Activated effector memory CD4-positive, alpha-beta T cell treated with anti-CD3 and anti-CD28 coated beads, Interleukin-2, amount 50 U/mL, for 16 hours (primary cell): ENCODE results near the gene NKAPL.
A peak's percentile ranks its signal among the peaks of the same experiment; 100 is the strongest.

Experiments used
- DNase-seq: peaks from one replicate; pipeline ENCODE4 v3.0.0-alpha.2; 2020

The NKAPL gene

DNA sequence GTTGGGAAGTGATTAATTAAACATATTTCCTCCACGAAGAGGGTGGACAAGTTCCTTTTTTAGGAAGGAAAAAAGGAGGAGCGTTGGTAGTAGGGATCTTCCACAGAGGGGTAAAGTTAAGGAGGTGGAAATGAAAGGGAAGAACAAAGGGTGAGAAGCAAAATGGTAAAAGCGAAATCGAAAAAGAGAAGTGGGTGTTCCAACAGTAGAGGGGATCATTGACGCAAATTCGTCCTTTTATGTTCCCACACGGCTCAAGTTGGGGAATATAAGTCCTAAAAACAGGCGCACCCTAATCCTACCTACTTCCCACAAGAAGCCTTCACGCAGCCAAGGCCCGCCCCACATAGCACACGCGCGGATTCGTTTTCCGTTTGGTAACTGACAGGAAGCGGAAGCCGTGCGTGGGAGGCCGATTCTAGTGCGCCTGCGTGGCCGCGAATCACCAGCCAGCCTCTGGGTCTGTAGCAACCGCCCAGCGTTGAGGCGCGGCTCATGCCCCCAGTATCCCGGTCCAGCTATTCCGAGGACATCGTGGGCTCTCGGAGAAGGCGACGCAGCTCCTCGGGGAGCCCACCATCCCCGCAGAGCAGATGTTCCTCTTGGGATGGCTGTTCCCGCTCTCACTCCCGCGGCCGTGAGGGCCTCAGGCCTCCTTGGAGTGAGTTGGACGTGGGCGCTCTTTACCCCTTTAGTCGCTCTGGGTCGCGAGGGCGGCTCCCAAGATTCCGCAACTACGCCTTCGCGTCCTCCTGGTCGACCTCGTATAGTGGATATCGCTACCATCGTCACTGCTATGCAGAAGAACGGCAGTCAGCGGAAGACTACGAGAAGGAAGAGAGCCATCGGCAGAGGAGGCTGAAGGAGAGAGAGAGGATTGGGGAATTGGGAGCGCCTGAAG, at the start of gene NKAPL:
Gene NKAPL (plus strand): TSS at position 421 of the 901 bp plus-strand sequence. CDS start 75 bp downstream, at position 496.
- DNase-seq, result peak; percentile 79

DNA sequence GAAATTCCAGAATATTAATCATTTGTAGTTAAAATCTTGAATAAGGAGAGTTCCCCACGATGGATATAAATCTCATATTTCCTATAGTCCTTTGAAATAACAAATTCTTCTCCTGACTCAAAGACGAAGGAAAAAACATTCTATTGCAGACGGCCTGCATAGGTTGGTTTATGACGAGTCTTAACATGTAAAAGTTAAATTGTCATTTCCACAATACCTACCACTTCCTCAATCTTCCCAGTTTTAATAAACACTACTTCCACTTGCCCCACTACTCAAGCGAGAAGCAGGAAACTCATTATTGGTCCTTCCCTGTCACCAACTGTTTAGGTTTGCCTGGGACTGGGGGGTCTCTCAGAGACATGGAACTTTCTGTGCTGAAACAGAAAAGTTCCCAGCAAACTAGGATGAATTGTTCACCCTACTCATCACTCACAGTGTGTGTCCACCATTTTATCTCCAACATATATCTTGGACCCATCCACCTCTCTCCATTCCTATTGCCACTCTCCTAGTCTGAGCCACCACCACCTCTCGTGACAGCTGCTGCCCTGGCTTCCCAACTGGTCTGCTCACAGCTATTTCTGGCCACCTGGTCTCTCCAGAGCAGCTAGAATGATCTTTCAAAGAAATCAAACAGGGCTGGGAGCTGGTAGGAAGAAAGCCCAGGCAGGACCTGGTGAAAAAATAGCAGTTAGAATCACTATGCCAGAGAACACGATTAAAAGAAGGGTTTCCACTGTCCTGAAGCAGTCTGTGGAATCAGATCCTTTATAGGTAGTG, 49.2 kb upstream of the NKAPL start:
- DNase-seq, result no peak

DNA sequence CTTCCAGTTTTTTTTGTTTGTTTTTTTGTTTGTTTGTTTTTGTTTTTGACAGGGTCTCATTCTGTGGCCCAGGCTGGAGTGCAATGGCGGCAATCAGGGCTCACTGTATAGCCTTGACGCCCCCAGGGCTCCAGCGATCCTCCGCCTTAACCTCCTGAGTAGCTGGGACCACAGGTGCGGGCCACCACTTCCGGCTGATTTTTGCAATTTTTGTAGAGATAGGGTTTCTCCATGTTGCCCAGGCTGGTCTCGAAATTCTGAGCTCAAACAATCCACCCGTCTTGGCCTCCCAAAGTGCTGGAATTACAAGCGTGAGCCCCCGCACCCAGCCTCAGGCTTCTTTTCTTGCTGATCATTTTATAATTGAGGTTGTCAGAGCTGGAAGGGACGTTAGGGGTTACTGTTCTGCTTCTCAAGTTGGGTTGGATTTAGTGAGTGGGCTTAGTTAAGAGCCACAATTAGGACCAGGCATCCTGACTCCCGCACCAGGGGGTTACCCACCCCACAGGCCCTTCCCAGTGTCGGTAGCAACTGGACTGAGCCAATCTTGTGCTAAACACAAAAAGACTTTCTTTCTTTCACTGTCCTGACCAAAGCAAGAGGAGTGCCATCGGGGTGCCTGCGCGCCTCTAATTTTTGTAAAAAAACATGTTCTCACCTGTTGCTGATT, 47.1 kb upstream of the NKAPL start:
- no peak for DNase-seq

DNA sequence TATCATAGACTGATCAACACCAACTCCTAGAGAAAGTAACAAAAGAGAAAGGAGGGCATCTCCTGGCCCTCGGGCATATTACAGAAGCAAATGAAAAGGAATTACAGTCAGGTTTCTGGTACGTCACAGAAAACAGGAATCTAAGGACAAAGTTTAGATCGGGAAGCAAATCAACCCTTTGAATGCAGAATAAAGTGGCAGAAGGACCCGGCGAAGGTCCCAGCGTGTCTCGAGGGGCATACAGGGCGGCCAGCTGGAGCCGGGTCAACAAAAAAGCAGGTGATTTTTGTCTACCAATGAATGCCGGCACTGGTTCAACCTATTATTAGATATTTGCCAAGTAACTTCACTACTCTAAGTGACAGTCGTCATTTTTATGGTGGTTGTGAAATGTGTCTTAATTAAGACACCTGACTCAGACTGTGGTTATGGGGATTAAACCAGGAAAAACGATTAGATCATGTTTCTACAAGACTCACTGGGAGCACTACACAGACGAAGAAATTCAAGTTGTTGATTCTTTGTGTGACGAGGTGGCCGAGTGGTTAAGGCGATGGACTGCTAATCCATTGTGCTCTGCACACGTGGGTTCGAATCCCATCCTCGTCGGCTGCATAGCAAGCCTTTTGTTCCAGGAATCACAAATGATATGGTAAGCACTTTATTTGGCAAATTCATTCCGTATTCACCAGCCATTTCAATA, 46.4 kb upstream of the NKAPL start:
- peak; percentile 68 for DNase-seq

DNA sequence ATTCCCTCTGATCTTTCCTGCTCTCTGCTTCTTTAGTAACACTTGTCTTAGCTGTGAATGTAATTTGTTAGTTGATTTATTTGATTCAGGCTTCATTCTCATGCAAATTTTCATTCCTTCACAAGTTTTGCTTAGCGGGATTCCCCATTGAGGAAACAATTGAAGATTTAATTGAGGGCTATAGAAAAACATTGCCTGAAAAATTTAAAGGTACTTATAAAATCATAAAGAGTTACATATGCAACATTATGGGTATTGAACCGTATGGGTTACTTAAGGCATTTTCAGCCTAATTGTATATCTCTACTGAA, 45.9 kb upstream of the NKAPL start:
- no peak for DNase-seq

DNA sequence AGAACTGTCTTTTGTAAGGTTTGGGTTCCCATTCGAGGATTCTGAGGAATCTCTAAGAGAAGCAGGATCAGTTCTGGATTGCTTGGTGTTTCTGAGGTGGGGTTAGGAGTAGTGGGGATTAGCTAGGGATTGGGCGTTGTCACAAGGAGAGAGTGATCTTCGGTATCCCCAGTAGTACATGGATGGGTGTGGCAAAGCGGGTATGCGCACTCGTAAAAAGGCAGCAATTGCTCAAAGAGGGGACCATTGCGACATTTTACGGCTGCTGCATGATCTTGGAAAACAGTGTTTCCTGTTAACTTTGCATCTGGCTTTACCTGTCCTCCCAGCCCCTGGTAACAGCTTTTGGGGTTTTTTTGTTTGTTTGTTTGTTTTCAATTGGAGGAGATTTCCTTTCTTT, 43.7 kb upstream of the NKAPL start:
- no peak for DNase-seq

DNA sequence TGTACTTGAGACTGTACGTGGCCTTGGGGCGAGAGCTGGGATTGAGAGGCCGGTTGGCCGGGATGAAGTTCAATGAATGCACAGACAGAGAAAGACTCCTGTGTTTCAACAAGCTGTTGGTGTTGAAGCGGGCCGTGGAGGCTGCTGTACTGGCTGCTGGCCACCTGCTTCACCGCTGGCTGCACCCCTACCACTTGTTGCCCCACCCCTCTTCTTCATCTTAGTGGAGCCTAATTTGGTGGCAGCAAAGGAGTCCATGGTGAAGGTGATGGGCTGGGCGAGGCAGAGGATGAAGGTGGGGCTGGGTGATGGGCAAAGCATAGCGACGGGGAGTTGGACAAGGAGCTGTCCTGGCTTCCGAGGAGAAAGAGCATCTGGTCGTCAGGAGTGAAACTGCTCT, 41.2 kb upstream of the NKAPL start:
- no peak for DNase-seq

DNA sequence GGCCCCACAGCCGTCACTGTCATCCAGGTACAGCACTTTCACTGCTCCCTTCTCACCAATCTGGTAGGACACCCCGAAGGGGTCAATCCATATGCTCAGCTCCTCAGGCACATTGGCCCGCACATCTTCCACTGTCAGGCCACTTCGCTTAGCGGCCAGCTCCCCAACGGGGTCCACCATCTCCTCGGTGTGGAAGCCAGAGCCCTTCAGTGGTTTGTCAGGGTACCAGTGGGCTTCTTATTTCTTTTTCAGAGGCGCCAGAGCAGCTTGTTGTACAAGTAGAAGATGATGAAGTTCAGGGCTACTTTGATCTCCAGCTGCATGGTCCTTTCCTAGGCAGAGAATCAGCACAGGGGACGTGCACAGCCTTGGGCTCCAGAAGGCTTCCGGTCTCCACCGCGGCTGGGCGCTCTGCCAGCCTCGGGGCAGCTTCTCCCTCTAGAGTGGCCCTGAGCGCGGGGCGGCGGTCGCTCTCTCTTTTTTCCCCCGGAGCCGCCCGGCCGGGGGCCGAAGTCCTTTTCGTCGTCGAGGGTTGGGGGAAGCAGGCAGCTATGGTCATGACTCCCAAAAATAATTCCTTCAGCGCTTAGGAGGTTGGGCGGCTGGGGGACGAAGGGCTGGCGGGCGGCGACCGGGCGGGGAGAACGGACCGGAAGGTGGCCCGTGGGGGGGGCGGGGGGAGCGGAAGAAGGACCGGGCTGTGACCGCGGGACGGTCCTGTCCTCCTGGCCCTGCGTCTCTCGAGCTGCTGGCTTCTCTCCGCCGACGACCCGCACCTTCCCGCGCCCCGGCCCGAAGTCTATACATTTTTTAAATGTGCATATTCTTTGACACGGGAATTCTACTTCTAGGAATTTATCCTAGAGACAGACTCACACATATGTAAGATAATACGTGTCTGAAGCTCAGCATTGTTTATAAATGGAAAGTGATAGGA, 40.5 kb upstream of the NKAPL start:
- peak; percentile 69 for DNase-seq

DNA sequence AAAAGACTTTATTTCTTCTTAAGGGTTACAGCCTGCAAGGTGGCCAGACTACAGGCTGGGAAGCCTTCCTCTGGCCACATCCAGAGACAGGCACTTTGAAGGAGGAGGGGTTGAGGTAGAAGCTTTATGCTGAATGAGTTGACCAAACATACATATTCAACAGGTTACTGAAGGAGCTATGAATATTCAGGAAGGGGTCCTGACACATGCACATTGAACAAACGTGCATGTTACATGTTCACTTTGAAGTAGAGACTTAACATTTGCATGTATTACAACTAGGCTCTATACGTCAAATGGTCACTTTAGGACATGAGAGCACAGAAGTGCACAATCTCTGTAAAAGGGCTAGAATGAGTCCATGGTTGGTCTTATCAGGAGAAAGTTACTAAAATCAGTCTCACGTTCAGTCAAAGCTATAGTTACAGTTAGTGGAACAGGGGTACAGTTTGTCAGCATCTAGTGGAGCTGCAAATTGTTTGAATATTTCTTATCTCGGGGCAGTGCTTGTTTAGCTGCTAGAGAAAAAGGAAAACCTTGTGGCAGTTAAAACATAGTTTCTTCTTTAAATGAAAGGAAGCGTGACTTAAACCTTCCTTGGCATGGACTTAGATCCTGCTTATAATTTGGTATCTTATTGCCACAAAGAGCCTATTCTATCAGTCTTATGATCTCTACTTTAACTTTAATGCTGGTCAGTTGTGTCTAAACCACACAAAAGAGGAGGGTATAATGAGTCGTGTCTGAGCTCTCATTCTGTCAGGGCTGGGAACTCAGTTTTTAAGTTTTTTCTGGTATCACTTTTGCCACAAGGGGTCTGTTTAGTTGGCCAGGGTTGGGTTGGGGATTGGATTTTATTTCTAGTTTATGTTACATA, 38.6 kb upstream of the NKAPL start:
- DNase-seq, result no peak

DNA sequence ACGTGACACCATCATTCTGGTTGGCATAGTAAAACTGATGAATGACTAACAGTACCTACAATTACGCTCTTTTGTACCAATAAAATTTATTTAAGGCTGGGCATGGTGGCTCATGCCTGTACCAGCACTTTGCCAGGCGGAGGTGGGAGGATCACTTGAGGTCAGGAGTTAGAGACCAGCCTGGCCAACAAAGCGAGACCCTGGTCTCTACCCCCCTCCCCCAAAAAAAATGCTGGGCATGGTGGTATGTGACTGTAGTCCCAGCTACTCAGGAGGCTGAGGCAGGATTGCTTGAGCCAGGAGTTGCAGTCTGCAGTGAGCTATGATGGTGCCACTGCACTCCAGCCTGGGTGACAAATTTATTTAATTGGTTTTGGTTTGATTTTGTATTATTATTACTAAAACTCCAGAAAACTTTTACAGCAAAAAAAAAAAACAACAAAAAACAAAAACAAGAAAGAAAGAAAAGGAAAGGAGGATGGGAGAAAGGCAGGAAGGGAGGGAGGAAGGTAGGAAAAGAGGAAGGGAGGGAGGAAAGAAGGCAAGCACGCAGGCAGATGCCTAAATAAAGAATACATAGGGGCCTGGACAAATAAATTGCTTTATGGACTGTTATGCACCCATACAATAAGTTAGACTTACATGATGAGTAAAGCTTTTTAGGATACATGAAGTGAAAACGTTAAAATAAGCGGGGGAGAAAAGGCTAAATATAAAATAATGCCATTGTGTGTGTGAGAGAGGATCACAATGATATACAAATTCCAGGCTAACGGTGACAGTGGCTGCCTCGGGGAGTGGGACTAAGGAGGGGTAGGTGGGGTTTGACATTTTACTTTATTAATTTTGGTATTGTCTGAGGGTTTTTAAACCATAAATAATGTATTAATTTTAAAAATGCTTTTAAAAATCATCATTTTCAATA, 34.7 kb upstream of the NKAPL start:
- DNase-seq, result no peak

DNA sequence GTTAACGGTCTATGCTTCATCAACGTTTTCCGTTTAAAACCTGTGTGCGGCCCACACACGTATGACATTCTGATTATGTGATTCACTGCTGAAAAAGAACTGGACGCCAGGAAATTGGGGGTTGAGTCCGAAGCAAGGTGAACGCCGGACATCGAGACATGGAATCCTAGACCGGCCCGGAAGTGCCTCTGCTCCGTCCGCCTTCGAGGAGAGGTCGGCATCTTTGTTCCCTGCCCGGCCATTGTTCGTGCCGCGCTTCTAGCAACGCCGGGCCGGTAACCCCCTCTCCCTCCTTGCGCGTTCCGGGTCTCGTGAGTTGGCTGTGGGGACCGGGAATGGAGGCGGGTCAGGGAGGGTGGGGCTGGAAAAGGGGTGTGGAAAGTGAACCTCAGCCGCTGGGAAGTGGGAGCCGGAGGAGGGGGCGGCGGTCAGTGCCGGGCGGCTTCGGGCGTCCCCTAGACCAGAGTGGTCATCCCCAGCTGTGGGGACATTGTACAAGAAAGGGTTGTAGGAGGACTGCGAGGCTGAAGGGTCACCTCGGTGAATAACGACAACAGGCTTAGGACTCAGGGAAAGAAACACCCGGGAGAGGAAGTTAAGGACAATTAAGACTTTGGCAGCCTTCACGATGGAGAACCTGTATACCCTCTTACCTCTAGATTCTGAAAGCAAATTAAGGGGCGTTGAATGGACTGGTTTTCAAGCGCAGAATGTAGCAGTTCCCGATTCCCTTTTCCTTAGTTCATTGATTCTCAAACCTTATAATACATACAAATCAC, 33.9 kb upstream of the NKAPL start, which contains the start of gene ZSCAN9:
Gene ZSCAN9 (plus strand): TSS at position 220 of the 779 bp plus-strand sequence. CDS start 1,810 bp downstream, outside the sequence.
- DNase-seq, result peak; percentile 77

DNA sequence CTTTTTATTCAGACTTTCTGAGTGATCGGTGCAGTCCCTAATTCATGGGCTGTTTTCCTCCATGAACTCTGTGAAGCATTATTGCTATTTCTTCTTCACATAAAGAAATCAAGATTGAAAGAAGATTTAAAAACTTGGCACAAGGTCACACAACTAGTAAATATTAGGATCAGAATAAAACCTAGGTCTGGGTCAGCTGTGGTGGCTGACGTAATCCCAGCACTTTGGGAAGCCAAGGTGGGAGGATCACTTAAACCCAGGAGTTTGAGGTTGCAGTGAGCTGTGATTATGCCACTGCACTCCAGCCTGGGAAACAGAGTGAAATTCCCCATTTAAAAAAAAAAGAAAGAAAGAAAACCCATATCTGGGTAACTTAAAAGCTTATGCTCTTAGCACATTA, 32.6 kb upstream of the NKAPL start:
- DNase-seq, result no peak

DNA sequence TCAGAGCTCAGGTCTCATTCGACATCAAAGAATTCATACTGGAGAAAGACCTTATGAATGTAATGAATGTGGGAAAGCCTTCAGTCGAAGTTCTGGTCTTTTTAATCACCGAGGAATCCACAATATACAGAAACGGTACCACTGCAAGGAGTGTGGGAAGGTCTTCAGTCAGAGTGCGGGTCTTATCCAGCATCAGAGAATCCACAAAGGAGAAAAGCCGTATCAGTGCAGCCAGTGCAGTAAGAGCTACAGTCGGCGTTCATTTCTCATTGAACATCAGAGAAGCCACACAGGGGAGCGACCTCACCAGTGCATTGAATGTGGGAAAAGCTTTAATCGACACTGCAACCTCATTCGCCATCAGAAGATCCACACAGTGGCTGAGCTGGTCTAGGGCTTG, 26.3 kb upstream of the NKAPL start:
- no peak for DNase-seq

DNA sequence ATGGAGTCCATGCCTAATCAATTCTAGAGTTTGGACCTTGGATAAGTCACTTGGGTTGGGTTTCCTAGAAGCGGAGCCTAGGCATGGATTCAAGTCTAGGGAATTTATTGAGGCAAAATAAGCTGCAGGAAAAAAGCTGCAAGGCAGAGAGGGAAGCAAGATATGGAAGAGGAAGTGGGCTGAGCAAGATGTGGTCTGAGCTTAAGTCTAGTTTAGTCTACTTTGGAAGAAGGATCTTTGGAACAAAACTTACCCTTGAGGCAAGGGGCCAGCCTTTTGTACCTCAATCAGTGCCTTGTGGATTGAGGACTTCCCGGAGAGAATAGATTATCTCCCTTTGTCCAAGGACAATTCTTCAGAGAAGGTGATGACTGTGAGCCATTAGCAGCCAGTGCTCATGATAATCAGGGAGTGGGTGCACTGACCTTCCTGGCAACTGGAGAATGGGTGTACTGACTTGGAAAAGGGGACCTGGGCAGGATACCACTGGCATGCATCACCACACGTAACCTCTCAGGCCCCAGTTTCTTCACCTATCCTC, 23.1 kb upstream of the NKAPL start:
- DNase-seq, result no peak

DNA sequence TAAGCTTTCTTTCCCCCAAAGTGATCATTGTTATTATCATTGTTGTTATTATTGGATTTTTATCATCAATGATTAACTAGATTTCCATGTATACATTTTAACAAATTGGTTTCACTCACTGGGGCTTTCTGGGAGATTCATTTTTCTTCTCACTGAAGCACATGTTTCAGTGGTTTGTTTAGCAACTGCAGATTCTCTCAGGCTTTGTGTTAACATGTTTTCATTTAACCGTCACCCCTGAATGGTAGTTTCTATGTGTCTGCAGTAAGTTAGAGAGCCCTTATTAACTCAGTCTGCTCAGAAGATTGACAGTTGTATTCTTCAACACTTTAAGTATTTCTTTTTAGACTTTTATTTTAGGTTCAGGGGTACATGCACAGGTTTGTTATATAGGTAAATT, 19.5 kb upstream of the NKAPL start:
- no peak for DNase-seq

DNA sequence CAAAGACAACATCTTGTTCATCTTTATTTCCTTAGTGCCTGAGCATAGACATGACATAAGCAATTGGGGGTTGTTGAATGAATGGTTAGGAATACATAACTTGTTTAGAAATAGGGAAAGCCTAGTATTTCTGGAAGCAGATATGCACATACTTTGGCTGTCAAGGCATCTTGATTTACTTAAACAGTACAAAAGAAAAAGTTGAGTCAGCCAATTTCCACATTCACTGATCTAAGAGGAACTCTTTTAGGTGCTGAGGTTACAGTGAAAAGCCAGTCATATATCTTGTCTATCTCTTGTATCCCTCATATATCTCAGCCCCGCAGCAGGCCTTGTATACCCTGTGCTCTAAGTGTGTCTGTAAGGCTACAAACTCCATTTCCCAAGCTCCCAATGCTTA, 18.6 kb upstream of the NKAPL start:
- DNase-seq, result no peak

DNA sequence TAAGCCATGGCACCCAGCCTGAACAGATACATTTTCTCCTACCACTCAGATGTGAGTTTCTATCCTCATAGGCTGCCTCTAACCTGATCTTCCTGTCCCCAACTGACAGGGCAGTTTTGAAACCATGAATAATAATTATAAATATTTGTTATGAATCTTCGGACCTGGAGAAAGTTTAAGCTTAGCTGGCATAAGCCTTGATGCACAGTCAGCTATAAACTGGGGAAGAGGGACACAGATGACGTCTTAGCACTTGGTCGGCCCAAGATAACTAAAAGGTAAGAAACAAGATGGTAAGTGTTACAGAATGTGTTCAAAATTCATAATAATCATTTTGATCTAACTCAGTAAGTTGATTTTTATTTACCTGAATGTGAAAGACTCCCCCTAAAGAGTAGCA, 15.2 kb upstream of the NKAPL start:
- no peak for DNase-seq

DNA sequence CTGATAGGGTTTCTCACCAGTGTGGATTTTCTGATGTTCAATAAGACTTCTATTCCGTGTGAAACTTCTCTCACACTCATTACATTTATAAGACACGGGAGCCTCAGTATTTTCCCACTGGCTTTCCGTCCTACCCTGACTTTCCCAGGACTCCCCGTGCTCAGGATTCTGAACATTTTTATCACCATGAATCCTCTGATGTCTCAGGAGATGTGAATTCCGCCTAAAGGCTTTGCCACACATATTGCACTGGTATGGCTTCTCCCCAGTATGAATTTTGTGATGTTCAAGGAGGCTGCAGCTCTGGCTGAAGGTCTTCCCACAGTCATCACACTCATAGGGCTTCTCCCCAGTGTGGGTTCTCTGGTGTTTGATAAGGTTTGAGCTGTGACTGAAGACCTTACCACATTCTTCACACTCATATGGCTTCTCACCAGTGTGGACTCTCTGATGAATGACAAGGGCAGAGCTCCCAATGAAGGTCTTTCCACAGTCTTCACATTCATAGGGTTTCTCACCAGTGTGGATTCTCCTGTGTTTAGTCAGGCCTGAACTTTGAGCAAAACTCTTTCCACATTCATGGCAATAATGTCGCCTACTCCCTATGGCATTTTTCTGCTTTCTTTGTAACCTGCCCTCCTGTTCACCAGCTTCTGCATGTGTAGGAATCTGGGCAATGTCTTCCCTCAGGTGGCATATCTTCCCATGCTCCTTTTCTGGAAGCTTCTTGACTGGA, 13.7 kb upstream of the NKAPL start:
- no peak for DNase-seq
